GM21723 (cell line): ENCODE data around the gene NEMP1.
A peak's percentile ranks its signal among the peaks of the same experiment; 100 is the strongest.
"Not testable (repeated sequence)": the region's sequence is repeated elsewhere in the genome, so short reads cannot be mapped to it uniquely, and the experiment has no call there.

Experiments
- ATAC-seq: cut with Tn5 transposase; IDR thresholded peaks from one replicate; pipeline ENCODE4 v1.9.1; 2021; ENCODE audit warnings: mild to moderate bottlenecking, moderate library complexity; ENCODE audit not compliant: unreplicated experiment

Gene NEMP1

DNA sequence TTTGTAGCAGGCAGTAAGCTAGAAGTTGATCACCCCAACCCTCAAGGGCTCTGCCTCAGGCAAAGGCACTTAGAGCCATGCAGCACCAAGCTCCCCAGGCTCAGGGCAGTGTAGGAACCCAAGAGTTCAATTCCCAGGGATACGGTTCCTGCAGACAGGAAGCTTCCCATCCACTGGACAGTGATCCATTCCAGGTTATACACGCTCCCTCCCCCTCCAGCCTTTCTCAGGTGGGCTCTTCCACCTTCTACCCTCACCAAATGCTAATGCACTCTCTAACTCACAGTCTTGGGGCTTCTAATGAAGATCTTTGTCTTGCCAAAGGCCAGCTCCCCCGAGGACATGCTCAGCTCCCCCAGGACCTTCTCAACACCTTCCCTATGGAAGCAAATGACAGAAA is 41.3 kb downstream of the NEMP1 start:
- ATAC-seq = no peak

GRCh38 chr12:57033431-57033830 is 45.2 kb downstream of the NEMP1 start:
- ATAC-seq = no peak

DNA sequence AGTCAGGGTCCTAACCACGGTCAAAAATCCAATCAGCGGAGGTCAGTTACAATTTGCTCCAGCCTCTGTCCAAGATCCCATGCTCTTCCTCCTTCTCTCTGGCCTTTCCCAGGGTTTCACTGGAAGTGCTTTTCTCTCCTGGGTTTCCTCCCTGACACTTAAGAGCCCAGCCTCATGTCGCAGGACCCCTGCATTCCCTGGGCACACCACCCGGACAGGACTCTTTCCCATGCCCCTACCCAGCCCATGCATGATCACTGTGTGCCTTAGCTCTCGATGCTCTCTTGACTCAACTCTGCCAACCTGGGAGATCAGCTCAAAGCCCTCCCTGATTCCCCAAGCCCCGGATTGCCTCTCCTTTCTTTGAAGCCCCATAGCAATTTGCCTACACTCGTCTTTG is 46.8 kb downstream of the NEMP1 start:
- ATAC-seq = no peak

DNA sequence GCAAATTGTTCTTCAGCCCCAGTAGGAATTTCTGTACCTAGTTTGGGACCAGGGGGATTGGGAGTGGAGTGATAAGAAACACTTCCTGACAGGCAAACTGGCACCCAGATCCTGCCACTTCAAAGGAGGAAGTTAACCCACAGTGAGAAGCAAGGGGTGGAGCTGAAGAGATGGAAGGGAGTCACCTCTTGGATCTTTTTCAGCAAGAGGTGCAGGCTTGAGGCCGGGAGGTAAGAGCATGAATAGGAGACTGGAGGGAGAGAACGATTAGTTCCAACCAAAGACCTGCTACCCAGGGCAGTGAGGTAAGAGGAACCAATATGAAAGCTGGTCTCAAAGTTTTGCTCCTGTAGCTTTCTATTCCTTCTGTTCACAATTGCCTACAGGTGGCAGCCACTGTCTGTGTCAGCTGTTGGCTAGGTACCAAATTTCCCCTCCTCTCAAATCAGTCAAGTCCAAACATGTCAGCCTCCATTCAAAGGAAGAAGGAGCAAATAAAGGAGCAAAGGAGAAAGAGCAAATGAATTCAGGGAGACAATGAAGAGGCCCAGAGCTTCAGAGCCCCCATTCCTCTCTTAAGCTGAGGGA is 47.4 kb downstream of the NEMP1 start:
- ATAC-seq = peak; percentile 62

DNA sequence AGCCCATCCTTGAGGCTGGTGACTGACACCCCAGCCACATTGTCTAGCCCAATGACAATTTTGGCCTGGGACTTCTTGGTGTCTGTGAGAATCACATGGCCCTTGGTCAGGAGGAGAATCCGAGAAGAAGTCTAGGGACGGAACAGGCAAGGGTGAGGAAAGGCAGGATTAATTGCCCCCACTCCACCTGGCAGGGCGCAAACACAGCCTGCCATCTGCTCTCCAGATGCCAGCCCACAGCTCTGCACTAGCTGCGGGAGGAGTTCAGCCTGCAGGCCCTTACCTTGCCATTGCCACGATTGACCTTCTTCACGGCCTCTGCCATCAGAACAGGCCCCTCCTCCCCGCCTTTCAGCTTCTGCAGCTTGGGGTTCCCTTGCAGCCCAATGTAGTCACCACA is 49.1 kb downstream of the NEMP1 start:
- no peak for ATAC-seq

DNA sequence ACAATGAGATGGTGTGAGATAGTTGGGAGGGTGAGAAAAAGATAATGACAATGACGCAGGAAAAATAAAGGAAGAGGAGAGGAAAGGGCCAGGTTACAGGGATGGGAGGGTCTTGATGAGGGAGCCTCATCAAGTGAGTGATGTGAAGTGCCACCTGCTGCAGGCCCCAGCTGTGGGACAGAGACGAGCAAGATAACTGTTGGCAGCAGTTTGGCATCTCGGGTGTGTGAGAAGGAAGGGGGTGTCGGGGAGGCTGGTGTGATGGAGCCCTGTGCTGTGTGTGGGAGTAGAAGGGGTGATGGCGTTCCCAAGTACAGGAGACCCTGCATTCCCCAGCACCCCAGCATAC is 50.8 kb downstream of the NEMP1 start:
- no peak for ATAC-seq

DNA sequence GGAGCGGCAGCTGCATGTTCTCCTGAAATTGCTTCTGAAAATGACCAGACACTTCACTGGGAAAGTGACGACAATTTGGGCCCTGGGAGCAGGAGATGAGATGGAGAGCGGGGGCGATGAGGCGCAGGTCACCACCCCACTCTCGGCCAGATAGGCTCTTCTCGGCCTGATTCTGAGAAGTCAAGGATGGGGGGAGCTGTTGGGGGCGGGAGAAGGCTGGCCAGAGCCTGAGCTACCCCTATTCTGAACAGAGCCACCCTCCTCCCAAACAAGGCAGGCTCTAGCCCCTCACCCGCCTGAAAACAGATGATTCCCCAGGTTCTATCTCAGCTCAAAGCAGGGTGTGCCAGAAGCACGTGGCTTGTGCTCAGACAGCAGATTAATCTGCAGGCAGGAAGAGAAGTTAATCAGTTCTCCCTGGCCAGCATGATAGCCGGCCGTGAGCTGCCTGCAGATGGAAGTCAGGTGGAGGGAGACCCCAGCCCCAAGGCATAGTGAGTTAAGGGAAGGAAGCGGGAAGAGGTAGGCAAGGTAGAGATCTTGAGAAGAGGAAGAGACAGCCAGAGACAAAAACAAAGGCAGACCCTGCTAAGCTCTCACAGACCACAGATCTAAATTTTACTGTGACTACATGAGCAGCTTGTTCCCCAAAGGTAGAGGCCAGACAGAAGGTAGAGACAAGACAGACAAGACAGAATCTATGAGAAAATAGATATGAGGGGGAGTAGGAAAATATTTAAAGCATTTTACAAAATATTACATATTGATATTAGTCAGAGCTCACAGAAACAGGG is 51.4 kb downstream of the NEMP1 start:
- no peak for ATAC-seq

DNA sequence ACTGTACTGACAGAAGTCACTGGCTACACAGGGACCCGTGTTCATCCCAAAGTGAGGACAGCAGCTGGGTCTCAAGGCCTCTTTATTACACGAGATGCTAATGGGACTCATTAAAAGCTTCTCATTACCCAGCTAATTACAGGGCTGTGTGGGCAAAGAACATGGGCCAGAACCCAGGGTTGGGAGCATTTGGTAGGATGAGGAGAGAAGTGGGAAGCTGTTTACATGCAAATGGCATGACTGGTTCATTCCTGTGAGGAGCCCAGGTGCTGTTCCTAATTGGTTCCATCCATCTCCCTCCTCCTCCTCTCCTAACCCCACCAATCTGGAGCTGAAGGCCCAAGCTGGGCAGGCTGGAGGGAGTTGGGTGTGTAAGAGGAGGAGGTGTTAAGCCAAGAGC is 53.4 kb downstream of the NEMP1 start:
- no peak for ATAC-seq

- ATAC-seq = not testable (repeated sequence)
Measured at GRCh38 chr12:57022324-57022723, 56.3 kb downstream of the NEMP1 start.

DNA sequence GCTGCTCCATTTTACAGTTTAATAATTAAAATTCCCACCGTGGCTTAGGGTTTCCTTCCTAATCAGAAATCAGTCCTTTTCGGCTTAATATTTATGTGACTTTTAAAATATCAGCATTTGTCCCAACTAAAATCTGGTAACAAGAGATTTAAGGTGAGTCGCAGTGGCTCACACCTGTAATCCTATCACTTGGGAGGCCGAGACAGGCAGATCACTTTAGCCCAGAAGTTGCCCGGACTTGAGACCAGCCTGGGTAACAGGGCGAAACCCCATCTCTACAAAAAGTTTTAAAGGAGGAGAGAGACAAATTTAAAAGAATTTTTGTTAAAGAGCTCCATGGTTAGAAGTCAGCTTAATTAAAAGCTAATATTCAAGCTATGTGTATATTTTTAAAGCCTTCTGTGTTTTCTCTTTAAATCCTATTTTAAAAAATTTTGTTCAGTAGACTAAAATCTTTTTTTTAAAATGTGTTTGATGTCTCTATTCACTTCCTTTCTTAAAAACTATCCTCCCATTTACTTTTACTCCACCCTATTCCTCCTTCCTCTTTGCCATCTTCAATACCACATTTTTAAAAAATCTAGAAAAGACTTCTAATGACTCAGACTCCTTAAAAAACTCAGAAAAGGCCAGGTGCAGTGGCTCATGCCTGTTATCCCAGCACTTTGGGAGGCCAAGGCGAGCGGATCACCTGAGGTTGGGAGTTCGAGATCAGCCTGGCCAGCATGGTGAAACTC is 58.4 kb downstream of the NEMP1 start:
- ATAC-seq = no peak

GRCh38 chr12:57018906-57019305 is 59.7 kb downstream of the NEMP1 start:
- ATAC-seq = no peak

DNA sequence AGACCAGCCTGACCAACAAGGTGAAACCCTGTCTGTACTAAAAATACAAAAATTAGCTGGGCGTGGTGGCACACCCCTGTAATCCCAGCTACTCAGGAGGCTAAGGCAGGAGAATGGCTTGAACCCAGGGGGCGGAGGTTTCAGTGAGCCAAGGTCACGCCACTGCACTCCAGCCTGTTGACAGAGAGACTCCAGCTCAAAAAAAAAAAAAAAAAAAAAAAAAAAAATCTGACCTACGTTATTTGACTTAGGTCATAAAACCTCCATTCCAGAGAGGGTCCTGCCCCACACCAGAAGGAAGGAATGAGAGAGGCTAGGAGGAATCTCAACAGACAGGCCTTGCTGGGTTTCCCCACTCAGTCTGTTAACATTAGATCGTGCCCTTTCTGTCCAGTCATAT is 60.2 kb downstream of the NEMP1 start:
- ATAC-seq = not testable (repeated sequence)

GRCh38 chr12:57016348-57016747 is 62.2 kb downstream of the NEMP1 start, which contains the start of gene TAC3:
Gene TAC3, minus strand, starts transcription at chr12:57016529. Its CDS starts 732 bp downstream, at chr12:57015797.
- ATAC-seq = no peak

- ATAC-seq = peak; percentile 81
Measured at GRCh38 chr12:57012600-57013465, 65.8 kb downstream of the NEMP1 start.

DNA sequence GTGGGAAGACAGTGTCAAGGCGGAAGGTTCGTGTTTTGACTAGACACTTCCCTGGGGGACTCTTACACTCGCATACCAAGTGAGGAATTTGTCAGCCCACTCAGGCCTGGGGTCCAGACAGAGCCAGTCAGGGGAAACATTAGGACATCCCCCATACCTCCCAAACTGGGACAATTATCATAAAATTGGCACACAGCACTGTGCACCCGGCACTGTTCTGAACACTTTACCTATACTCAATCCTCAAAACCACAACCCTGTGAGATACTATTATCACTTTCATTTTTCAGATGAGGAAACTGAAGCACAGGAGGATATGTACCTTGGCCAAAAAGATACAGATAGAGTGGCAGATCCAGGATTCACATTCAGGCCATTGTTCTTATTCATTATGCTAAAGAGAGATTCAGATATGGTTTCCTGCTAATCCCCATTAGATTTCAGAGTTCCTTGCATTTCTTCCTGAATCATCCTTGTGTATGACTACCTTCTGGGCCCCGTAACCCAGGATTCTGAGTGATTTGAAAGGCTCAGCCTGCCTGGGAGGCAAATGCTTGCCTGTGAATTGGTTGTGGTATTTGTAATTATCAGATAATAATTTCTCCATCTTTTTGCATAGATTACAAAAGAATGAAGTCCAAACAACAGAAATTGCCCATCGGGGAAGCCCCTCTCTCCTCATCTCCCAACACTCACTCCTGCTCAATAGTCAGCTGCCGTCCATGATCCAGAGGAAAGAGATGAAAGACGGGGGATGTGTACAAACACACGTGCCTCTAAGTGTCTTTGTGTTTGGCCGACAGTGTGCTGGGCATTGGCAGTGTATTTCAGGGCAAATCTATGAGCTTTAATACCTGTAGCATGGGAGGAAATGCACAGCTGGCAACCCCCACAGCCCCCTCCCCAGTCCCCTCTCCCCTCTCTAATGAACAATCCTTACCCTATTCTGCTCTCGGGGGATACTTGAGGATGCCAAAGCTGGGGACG is 66.9 kb downstream of the NEMP1 start:
- ATAC-seq = peak; percentile 67

GRCh38 chr12:57010627-57011247 is 67.9 kb downstream of the NEMP1 start:
- ATAC-seq = no peak

DNA sequence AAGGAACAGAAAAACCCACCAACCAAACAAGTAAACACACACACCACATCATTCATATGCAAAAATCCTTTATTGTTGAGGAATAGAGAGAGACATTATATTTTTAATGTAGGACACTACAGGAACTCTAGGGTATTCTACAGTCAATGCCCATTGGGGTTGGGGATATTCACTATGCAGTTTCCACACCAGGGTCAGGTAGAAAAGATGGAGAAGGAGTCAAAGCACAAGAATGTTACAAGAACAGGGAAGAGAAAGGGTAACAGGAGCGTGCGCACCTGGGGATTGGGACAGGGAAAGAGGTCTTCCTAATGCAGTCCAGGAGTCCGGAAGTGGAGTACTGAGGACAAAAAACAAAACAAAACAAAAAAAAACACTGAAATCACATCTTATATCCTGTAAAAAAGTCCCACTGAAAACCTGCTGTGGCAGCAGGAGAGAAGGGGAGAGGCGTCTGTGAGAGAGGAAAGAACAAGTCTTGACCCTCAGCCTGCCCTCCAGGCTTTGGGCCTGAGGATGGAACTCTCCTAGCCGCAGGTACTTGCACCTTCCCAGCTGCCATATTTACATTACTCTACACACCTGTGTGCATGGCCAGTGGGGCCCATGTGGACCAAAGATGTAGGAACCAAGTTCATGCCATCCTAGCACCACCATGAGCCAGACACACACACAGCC is 68.5 kb downstream of the NEMP1 start:
- ATAC-seq = no peak

DNA sequence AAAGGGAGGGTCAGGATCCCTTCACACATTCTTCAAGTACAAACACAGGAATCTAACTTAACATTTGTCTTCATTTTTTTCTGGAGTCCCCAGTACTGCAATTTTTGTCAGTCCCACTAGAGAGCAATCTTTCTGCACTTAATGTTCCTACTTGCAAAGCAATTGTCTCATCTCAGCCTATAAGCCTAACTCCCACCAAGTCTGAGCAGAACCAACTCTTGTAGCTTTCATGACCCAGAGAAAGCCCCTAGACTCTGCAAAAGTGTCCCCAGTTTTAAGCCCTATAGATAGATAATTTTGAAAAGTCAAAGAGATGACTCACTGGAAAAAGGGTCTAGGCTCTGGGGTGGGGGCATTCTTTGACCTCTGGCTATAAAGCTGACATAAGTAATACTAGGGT is 70.4 kb downstream of the NEMP1 start:
- no peak for ATAC-seq
